OCI-LY1 (cell line): Measurements from ENCODE around the gene CCL13.

Source experiments
- H2AFZ ChIP-seq: fragments of 200-600 bp; sonication (generic), shearing (Covaris generic); 2 replicates; pipeline ENCODE4 v1.6.0; 2014; ENCODE audit warnings: antibody characterized with exemption, mild to moderate bottlenecking, low read length
- H3F3A ChIP-seq: fragments of 200-600 bp; sonication (generic), shearing (Covaris generic); 2 replicates; pipeline ENCODE4 v1.6.0; 2014; ENCODE audit warnings: mild to moderate bottlenecking, antibody characterized with exemption, low read length, moderate library complexity; ENCODE audit not compliant: insufficient read depth
- H3K27ac ChIP-seq: fragments of 200-600 bp; sonication (generic); 2 replicates; pipeline ENCODE4 v1.5.1; 2014; ENCODE audit warnings: low read length, mixed run types, mild to moderate bottlenecking, low read depth; ENCODE audit not compliant: poor library complexity, severe bottlenecking
- H3K27me3 ChIP-seq: fragments of 200-600 bp; sonication (generic); 2 replicates; pipeline ENCODE4 v1.6.0; 2014; ENCODE audit warnings: antibody characterized with exemption, mild to moderate bottlenecking, low read length, moderate library complexity; ENCODE audit not compliant: insufficient read depth
- H3K36me3 ChIP-seq: fragments of 200-600 bp; sonication (generic); 2 replicates; pipeline ENCODE4 v1.6.1; 2014; ENCODE audit warnings: mild to moderate bottlenecking, antibody characterized with exemption, low read length, moderate library complexity, mixed read lengths; ENCODE audit not compliant: insufficient read depth
- H3K4me1 ChIP-seq: fragments of 200-600 bp; sonication (generic); 2 replicates; pipeline ENCODE4 v1.5.1; 2014; ENCODE audit warnings: mild to moderate bottlenecking, low read length, moderate library complexity; ENCODE audit not compliant: insufficient read depth, severe bottlenecking
- H3K4me2 ChIP-seq: fragments of 200-600 bp; sonication (generic), shearing (Covaris generic); 2 replicates; pipeline ENCODE4 v1.6.1; 2014; ENCODE audit warnings: low read length
- H3K4me3 ChIP-seq: fragments of 200-600 bp; sonication (generic); 2 replicates; pipeline ENCODE4 v1.5.1; 2014; ENCODE audit warnings: low read length, low read depth, mild to moderate bottlenecking, mixed read lengths; ENCODE audit not compliant: poor library complexity, severe bottlenecking
- H3K79me2 ChIP-seq: fragments of 200-600 bp; shearing (Covaris generic); 2 replicates; pipeline ENCODE4 v1.6.1; 2016; ENCODE audit warnings: mixed run types, low read length, mixed read lengths; ENCODE audit not compliant: insufficient read depth
- H3K9ac ChIP-seq: fragments of 200-600 bp; sonication (generic), shearing (Covaris generic); 2 replicates; pipeline ENCODE4 v1.6.1; 2014; ENCODE audit warnings: mild to moderate bottlenecking, low read length, mixed read lengths
- H3K9me2 ChIP-seq: fragments of 200-600 bp; sonication (generic), shearing (Covaris generic); 2 replicates; pipeline ENCODE4 v1.6.1; 2014; ENCODE audit warnings: low read depth, mild to moderate bottlenecking, low read length, mixed read lengths
- H3K9me3 ChIP-seq: fragments of 200-600 bp; shearing (Covaris generic); 2 replicates; pipeline ENCODE4 v1.6.1; 2014; ENCODE audit warnings: low read length, mixed read lengths
- H4K20me1 ChIP-seq: fragments of 200-600 bp; sonication (generic), shearing (Covaris generic); 2 replicates; pipeline ENCODE4 v1.6.0; 2016; ENCODE audit warnings: mild to moderate bottlenecking, low read length; ENCODE audit not compliant: insufficient read depth
- EZH2 ChIP-seq: fragments of 200-600 bp; sonication (generic), shearing (Covaris generic); IDR thresholded peaks from 2 replicates; pipeline ENCODE4 v1.8.0; 2017; ENCODE audit warnings: borderline replicate concordance, mixed run types, mild to moderate bottlenecking, antibody characterized with exemption, low read length, moderate library complexity, mixed read lengths
- TF ChIP-seq, protein P1 (sequence below): fragments of 200-600 bp; sonication (generic), shearing (Covaris generic); IDR thresholded peaks from 2 replicates; pipeline ENCODE4 v1.5.1; 2017; ENCODE audit warnings: mild to moderate bottlenecking, antibody characterized with exemption, low read length, moderate library complexity, mixed read lengths

Gene CCL13

DNA sequence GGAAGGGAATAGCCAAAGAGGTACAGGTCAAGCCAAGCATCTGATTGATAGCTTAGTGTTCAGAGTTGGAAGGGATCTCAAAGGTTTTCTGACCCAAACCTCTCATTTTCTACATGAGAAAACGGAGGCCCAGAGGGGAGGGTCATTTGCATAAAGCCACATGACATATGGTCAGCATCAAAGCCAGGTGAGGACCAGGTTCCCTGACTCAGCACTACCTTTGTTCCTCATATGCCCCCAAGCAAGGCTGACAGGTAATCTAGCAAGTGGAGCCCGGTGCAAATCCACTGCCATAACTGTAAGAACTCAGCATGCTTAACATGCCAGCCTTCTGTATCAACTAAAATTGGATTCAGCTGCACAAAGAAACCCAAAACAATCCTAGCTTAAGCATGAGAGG lies 35.0 kb downstream of the CCL13 start:
- Histone ChIP-seq H3K9ac (no peak overlapping the region), H3K4me2 (no peak overlapping the region), H3K27me3 (no peaks in the 10 kb centered on the region), H3K4me3 (no peak overlapping the region), H3K9me3 (no peaks in the 10 kb centered on the region), H3K79me2 (no peaks in the 10 kb centered on the region), H3K4me1 (no peaks in the 10 kb centered on the region), H3K9me2 (no peaks in the 10 kb centered on the region), H4K20me1 (no peaks in the 10 kb centered on the region), H3K27ac (no peak overlapping the region), H2AFZ (no peak overlapping the region), H3K36me3 (no peaks in the 10 kb centered on the region), H3F3A (no peaks in the 10 kb centered on the region)
- no peak for TF ChIP-seq EZH2
- TF ChIP-seq, protein P1, sequence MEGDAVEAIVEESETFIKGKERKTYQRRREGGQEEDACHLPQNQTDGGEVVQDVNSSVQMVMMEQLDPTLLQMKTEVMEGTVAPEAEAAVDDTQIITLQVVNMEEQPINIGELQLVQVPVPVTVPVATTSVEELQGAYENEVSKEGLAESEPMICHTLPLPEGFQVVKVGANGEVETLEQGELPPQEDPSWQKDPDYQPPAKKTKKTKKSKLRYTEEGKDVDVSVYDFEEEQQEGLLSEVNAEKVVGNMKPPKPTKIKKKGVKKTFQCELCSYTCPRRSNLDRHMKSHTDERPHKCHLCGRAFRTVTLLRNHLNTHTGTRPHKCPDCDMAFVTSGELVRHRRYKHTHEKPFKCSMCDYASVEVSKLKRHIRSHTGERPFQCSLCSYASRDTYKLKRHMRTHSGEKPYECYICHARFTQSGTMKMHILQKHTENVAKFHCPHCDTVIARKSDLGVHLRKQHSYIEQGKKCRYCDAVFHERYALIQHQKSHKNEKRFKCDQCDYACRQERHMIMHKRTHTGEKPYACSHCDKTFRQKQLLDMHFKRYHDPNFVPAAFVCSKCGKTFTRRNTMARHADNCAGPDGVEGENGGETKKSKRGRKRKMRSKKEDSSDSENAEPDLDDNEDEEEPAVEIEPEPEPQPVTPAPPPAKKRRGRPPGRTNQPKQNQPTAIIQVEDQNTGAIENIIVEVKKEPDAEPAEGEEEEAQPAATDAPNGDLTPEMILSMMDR = no peak

DNA sequence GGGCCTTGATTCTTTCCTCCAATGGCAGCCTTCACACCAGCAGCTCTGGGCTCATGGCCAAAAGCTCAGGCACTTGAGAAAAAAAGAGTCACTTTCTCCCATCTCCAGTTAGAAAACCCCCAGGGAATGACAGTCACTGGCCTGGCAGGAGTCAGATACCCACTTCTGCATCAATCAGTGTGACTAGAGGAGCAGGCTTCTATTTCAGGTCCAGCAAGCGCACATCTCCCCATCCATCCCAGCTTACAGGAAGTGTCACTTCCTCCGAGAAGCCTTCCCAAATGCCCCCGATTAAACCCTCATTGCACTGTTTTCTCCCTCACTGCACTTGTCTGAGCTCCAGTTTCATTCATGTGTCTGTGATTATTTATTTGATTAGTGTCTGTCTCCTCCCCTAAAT lies 37.1 kb downstream of the CCL13 start:
- Histone ChIP-seq H3F3A (no peaks in the 10 kb centered on the region), H3K9ac (no peak overlapping the region), H3K36me3 (no peaks in the 10 kb centered on the region), H3K9me2 (no peaks in the 10 kb centered on the region), H3K4me1 (no peaks in the 10 kb centered on the region), H3K27ac (no peak overlapping the region), H3K4me3 (no peak overlapping the region), H3K4me2 (no peak overlapping the region), H3K9me3 (no peaks in the 10 kb centered on the region), H4K20me1 (no peaks in the 10 kb centered on the region), H3K27me3 (no peaks in the 10 kb centered on the region; the same call in 1 of the 2 replicates), H3K79me2 (no peaks in the 10 kb centered on the region), H2AFZ (no peak overlapping the region)
- no peak for TF ChIP-seq EZH2
- TF ChIP-seq, protein P1 = no peak

DNA sequence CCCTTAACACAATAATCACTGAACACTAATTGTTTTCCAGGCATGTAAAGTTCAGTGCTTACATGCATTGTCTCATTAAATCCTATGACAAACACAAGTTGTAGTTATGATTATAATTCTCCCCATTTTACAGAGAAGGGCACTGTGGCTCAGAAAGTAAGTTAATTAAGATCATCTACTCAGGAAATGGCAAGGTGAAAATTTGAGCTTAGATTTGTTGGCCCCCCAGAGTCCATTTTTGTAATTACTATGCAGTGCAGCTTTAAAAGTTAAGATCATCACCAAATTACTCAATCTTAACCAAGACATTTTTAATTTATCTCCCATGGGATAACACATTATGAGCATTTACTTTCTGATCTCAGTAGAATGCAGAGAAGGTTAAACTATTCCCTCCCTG lies 41.0 kb downstream of the CCL13 start:
- Histone ChIP-seq H3K9me2 (no peaks in the 10 kb centered on the region), H2AFZ (no peak overlapping the region), H4K20me1 (no peaks in the 10 kb centered on the region), H3K4me1 (no peaks in the 10 kb centered on the region), H3K27ac (no peak overlapping the region), H3K9ac (no peak overlapping the region), H3K4me3 (no peak overlapping the region), H3F3A (no peaks in the 10 kb centered on the region), H3K27me3 (no peaks in the 10 kb centered on the region; the same call in 1 of the 2 replicates), H3K9me3 (no peaks in the 10 kb centered on the region), H3K36me3 (no peaks in the 10 kb centered on the region), H3K4me2 (no peak overlapping the region), H3K79me2 (no peaks in the 10 kb centered on the region)
- no peak for TF ChIP-seq EZH2
- TF ChIP-seq, protein P1 = peak; percentile 7; the same call in 1 of the 2 replicates
